ENCODE results near the gene ACOT8.

Gene ACOT8

GRCh38 chr20:45848969-45849582, 8.1 kb downstream of the ACOT8 start:
- H3K27me3 Mint-ChIP-seq, result no peaks in the 10 kb centered on the region
- ATAC-seq (no peak), DNase-seq (no peak)
- H3K27ac Mint-ChIP-seq, result no peak overlapping the region
- no peak overlapping the region for H3K4me3 Mint-ChIP-seq
- H3K9me3 Mint-ChIP-seq, result no peaks in the 10 kb centered on the region
- peaks cover 14% of the 10 kb centered on the region for H3K4me1 Mint-ChIP-seq

- ATAC-seq, result no peak
- H3K27ac Mint-ChIP-seq, result peak overlapping the region in 1 of 2 donors; percentile 89
- no peaks in the 10 kb centered on the region for H3K27me3 Mint-ChIP-seq
- DNase-seq, result no peak
- H3K9me3 Mint-ChIP-seq, result no peaks in the 10 kb centered on the region
- H3K4me3 Mint-ChIP-seq, result no peak overlapping the region
- peaks cover 8% of the 10 kb centered on the region for H3K4me1 Mint-ChIP-seq
Observed at GRCh38 chr20:45848421-45848820, 8.8 kb downstream of the ACOT8 start.

- Mint-ChIP-seq H3K4me3 (no peak overlapping the region), H3K27ac (no peak overlapping the region), H3K9me3 (no peaks in the 10 kb centered on the region), H3K27me3 (no peaks in the 10 kb centered on the region), H3K4me1 (peaks cover 6% of the 10 kb centered on the region)
- ATAC-seq (no peak), DNase-seq (no peak)
Observed at GRCh38 chr20:45845452-45845851, 11.7 kb downstream of the ACOT8 start.

- H3K9me3 Mint-ChIP-seq, result no peaks in the 10 kb centered on the region
- no peak for ATAC-seq
- no peak for DNase-seq
- H3K27me3 Mint-ChIP-seq, result no peaks in the 10 kb centered on the region
- H3K4me3 Mint-ChIP-seq, result no peak overlapping the region
- H3K4me1 Mint-ChIP-seq, result peaks cover 2% of the 10 kb centered on the region
- no peak overlapping the region for H3K27ac Mint-ChIP-seq
Observed at GRCh38 chr20:45843506-45843905, 13.7 kb downstream of the ACOT8 start.

- no peaks in the 10 kb centered on the region for H3K9me3 Mint-ChIP-seq
- H3K27me3 Mint-ChIP-seq, result no peaks in the 10 kb centered on the region
- no peak overlapping the region for H3K4me3 Mint-ChIP-seq
- DNase-seq, result no peak
- H3K27ac Mint-ChIP-seq, result peak overlapping the region in 1 of 2 donors; percentile 7
- ATAC-seq, result no peak
- no peaks in the 10 kb centered on the region for H3K4me1 Mint-ChIP-seq
Observed at GRCh38 chr20:45842169-45842812, 14.9 kb downstream of the ACOT8 start.

GRCh38 chr20:45841407-45842129, 15.6 kb downstream of the ACOT8 start:
- no peak overlapping the region for H3K4me3 Mint-ChIP-seq
- DNase-seq, result no peak
- H3K9me3 Mint-ChIP-seq, result no peaks in the 10 kb centered on the region
- H3K4me1 Mint-ChIP-seq, result no peaks in the 10 kb centered on the region
- H3K27ac Mint-ChIP-seq, result peak overlapping the region in 1 of 2 donors; percentile 84
- H3K27me3 Mint-ChIP-seq, result no peaks in the 10 kb centered on the region
- ATAC-seq, result no peak

- Mint-ChIP-seq H3K27me3 (no peaks in the 10 kb centered on the region), H3K4me1 (no peaks in the 10 kb centered on the region), H3K27ac (peak overlapping the region in 1 of 2 donors; percentile 84), H3K4me3 (no peak overlapping the region), H3K9me3 (no peaks in the 10 kb centered on the region)
- DNase-seq, result no peak
- ATAC-seq, result no peak
Observed at GRCh38 chr20:45840700-45841198, 16.4 kb downstream of the ACOT8 start.

GRCh38 chr20:45836841-45837240, 20.4 kb downstream of the ACOT8 start:
- Mint-ChIP-seq H3K4me3 (no peak overlapping the region), H3K4me1 (peaks cover 11% of the 10 kb centered on the region), H3K9me3 (no peaks in the 10 kb centered on the region), H3K27ac (no peak overlapping the region), H3K27me3 (no peaks in the 10 kb centered on the region)
- DNase-seq, result no peak
- no peak for ATAC-seq

GRCh38 chr20:45835825-45836224, 21.4 kb downstream of the ACOT8 start:
- Mint-ChIP-seq H3K27ac (no peak overlapping the region), H3K4me3 (no peak overlapping the region), H3K27me3 (no peaks in the 10 kb centered on the region), H3K4me1 (peaks cover 11% of the 10 kb centered on the region), H3K9me3 (no peaks in the 10 kb centered on the region)
- ATAC-seq (no peak), DNase-seq (no peak)

GRCh38 chr20:45835329-45835765, 21.8 kb downstream of the ACOT8 start:
- H3K27me3 Mint-ChIP-seq, result no peaks in the 10 kb centered on the region
- ATAC-seq (no peak), DNase-seq (no peak)
- H3K27ac Mint-ChIP-seq, result no peak overlapping the region
- H3K4me3 Mint-ChIP-seq, result no peak overlapping the region
- no peaks in the 10 kb centered on the region for H3K9me3 Mint-ChIP-seq
- H3K4me1 Mint-ChIP-seq, result peaks cover 11% of the 10 kb centered on the region

- Mint-ChIP-seq H3K9me3 (no peaks in the 10 kb centered on the region), H3K4me3 (peak overlapping the region; percentile 82 to 91), H3K27ac (no peak overlapping the region), H3K27me3 (no peaks in the 10 kb centered on the region), H3K4me1 (peaks cover 11% of the 10 kb centered on the region)
- DNase-seq (no peak), ATAC-seq (no peak)
Observed at GRCh38 chr20:45834797-45835161, 22.4 kb downstream of the ACOT8 start.

GRCh38 chr20:45833883-45834796, 23.1 kb downstream of the ACOT8 start:
- H3K27me3 Mint-ChIP-seq, result no peaks in the 10 kb centered on the region
- DNase-seq (peak; percentile 52 to 53), ATAC-seq (peak; percentile 79)
- no peak overlapping the region for H3K27ac Mint-ChIP-seq
- peaks cover 11% of the 10 kb centered on the region for H3K4me1 Mint-ChIP-seq
- H3K4me3 Mint-ChIP-seq, result peak overlapping the region; percentile 82 to 91
- no peaks in the 10 kb centered on the region for H3K9me3 Mint-ChIP-seq

GRCh38 chr20:45833030-45833882, 23.9 kb downstream of the ACOT8 start, which contains the start of gene SNX21:
Gene SNX21 (plus strand): TSS chr20:45833799. CDS start chr20:45833920, 121 bp downstream.
- peak; percentile 76 for ATAC-seq
- DNase-seq, result peak; percentile 30 to 35
- no peaks in the 10 kb centered on the region for H3K27me3 Mint-ChIP-seq
- H3K4me1 Mint-ChIP-seq, result peaks cover 11% of the 10 kb centered on the region
- no peaks in the 10 kb centered on the region for H3K9me3 Mint-ChIP-seq
- H3K4me3 Mint-ChIP-seq, result peak within 1 kb of the TSS; percentile 82 to 91
- H3K27ac Mint-ChIP-seq, result peak within 1 kb of the TSS; percentile 27 to 92

- no peak for ATAC-seq
- Mint-ChIP-seq H3K27ac (no peak overlapping the region), H3K9me3 (no peaks in the 10 kb centered on the region), H3K4me3 (peak overlapping the region; percentile 82 to 91), H3K27me3 (no peaks in the 10 kb centered on the region), H3K4me1 (peaks cover 11% of the 10 kb centered on the region)
- no peak for DNase-seq
Observed at GRCh38 chr20:45832619-45833018, 24.6 kb downstream of the ACOT8 start.
